ENCODE results near the gene SYNGR4. TPM values are rescaled to one million over a fixed set of nuclear protein-coding genes. Genes with fewer than 3 reads are reported as not detected.

SYNGR4 gene
- total RNA-seq, 3 donors from 2014 or later: not detected

- H3K4me3 Mint-ChIP-seq: no peak overlapping the region
- peak; percentile 93 to 96 for ATAC-seq
These were observed 12.8 kb upstream of the SYNGR4 start for GRCh38 chr19:48351341-48351752.

GRCh38 chr19:48353677-48354076 is 10.5 kb upstream of the SYNGR4 start:
- no peaks in the 10 kb centered on the region for H3K4me1 Mint-ChIP-seq (ENCODE audit: low read depth)
- no peaks in the 10 kb centered on the region for H3K27me3 Mint-ChIP-seq (ENCODE audit: low read depth)
- no peak overlapping the region for H3K4me3 Mint-ChIP-seq
- H3K9me3 Mint-ChIP-seq: no peaks in the 10 kb centered on the region
- H3K36me3 Mint-ChIP-seq (ENCODE audit: insufficient read depth): peaks cover 4% of the 10 kb centered on the region
- ATAC-seq (no peak), DNase-seq (no peak)

More at GRCh38 chr19:48351341-48351752, 12.8 kb upstream of the SYNGR4 start:
- peak; percentile 78 for DNase-seq
- Mint-ChIP-seq H3K27me3 (ENCODE audit: low read depth) (no peaks in the 10 kb centered on the region), H3K36me3 (ENCODE audit: insufficient read depth) (peaks cover 2% of the 10 kb centered on the region), H3K9me3 (no peaks in the 10 kb centered on the region), H3K4me1 (ENCODE audit: low read depth) (no peaks in the 10 kb centered on the region)

DNA sequence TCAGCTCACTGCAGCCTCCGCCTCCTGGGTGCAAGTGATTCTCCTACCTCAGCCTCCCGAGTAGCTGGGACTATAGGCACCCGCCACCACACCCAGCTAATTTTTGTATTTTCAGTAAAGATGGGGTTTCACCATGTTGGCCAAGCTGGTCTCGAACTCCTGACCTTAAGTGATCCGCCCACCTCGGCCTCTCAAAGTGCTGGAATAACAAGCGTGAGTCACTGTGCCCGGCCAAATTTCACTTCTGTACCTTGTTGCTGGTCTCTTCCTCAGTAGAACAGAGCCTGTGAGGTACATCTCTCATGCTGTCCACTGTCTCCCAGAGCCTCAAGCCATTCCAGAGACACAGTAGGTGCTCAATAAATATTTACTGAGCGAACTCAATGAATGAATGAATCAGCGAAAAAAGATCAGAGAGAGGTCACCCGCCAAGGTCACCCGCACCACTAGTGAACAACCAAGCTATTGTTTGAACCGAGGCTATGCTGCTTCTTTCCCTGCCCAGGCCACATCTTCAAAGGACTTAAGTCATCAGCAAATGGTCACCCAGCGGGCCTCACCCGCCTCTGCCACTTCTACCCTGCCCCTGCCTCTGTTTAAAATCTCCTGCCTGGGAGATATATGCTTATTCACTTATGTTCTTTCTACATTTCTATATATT is 9.7 kb upstream of the SYNGR4 start:
- H3K4me1 Mint-ChIP-seq (ENCODE audit: low read depth): no peaks in the 10 kb centered on the region
- no peaks in the 10 kb centered on the region for H3K9me3 Mint-ChIP-seq
- no peak overlapping the region for H3K4me3 Mint-ChIP-seq
- DNase-seq (no peak), ATAC-seq (no peak)
- no peaks in the 10 kb centered on the region for H3K27me3 Mint-ChIP-seq (ENCODE audit: low read depth)
- peaks cover 5% of the 10 kb centered on the region for H3K36me3 Mint-ChIP-seq (ENCODE audit: insufficient read depth)

GRCh38 chr19:48355365-48355954 is 8.7 kb upstream of the SYNGR4 start:
- Mint-ChIP-seq H3K4me1 (ENCODE audit: low read depth) (no peaks in the 10 kb centered on the region), H3K4me3 (no peak overlapping the region), H3K27me3 (ENCODE audit: low read depth) (no peaks in the 10 kb centered on the region), H3K36me3 (ENCODE audit: insufficient read depth) (peaks cover 7% of the 10 kb centered on the region), H3K9me3 (no peaks in the 10 kb centered on the region)
- ATAC-seq (no peak), DNase-seq (no peak)

GRCh38 chr19:48359123-48359522 is 5.0 kb upstream of the SYNGR4 start:
- H3K4me3 Mint-ChIP-seq: no peak overlapping the region
- H3K36me3 Mint-ChIP-seq (ENCODE audit: insufficient read depth): peaks cover 7% of the 10 kb centered on the region
- no peaks in the 10 kb centered on the region for H3K27me3 Mint-ChIP-seq (ENCODE audit: low read depth)
- H3K4me1 Mint-ChIP-seq (ENCODE audit: low read depth): peaks cover 4% of the 10 kb centered on the region
- no peaks in the 10 kb centered on the region for H3K9me3 Mint-ChIP-seq
- ATAC-seq (no peak), DNase-seq (no peak)

- peaks cover 4% of the 10 kb centered on the region for H3K4me1 Mint-ChIP-seq (ENCODE audit: low read depth)
- ATAC-seq (no peak), DNase-seq (no peak)
- H3K27me3 Mint-ChIP-seq (ENCODE audit: low read depth): no peaks in the 10 kb centered on the region
- peaks cover 7% of the 10 kb centered on the region for H3K36me3 Mint-ChIP-seq (ENCODE audit: insufficient read depth)
- H3K9me3 Mint-ChIP-seq: no peaks in the 10 kb centered on the region
- no peak overlapping the region for H3K4me3 Mint-ChIP-seq
These were observed 2.3 kb upstream of the SYNGR4 start for GRCh38 chr19:48361912-48362311.

DNA sequence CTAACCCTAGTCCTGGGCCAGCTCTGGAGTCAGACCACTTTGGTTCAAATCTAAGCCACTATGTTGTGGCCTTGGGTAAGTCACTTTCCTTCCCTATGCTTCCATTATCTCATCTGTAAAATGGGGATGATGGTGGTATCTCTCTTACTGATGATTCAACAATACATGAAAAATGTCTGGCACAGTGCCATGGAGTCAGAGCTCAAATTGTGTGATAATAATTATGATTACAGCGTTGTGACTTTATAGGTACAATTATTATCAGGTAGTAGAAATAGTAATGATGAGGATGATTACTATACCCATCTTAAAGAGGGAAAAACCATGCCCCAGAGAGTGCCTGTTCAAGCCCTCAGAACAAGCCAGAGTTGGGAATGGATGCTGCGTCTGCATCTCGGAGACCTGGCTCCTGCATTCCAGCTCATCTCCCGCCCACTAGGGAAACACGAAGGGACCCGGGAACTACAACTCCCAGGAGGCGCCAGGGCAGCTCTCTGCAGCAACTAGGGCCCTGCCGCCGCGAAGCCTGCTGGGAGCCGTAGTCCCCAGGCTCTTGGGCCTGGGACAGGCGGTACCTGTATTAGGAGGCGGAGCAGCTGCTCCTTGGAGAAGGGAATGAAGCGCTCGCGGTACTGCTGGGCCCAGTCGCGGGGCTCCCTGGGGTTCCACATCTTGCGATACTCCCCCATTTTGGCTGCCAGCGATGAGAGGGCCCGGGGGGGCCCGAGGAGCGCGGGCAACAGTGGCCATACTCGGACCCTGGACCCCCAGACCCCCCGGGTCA is 1.3 kb upstream of the SYNGR4 start:
- H3K36me3 Mint-ChIP-seq (ENCODE audit: insufficient read depth): peaks cover 7% of the 10 kb centered on the region
- peak; percentile 75 for ATAC-seq
- no peaks in the 10 kb centered on the region for H3K9me3 Mint-ChIP-seq
- peak; percentile 84 for DNase-seq
- peaks cover 4% of the 10 kb centered on the region for H3K4me1 Mint-ChIP-seq (ENCODE audit: low read depth)
- H3K27me3 Mint-ChIP-seq (ENCODE audit: low read depth): no peaks in the 10 kb centered on the region
- peak overlapping the region; percentile 87 for H3K4me3 Mint-ChIP-seq

- Mint-ChIP-seq H3K36me3 (ENCODE audit: insufficient read depth) (peaks cover 6% of the 10 kb centered on the region), H3K9me3 (no peaks in the 10 kb centered on the region), H3K4me1 (ENCODE audit: low read depth) (peaks cover 4% of the 10 kb centered on the region), H3K4me3 (peak overlapping the region; percentile 87), H3K27me3 (ENCODE audit: low read depth) (no peaks in the 10 kb centered on the region)
- peak; percentile 8 for DNase-seq
- ATAC-seq: peak; percentile 6 to 12
These were observed 712 bp upstream of the SYNGR4 start for GRCh38 chr19:48363500-48363809.

GRCh38 chr19:48364598-48365348 is 606 bp downstream of the SYNGR4 start:
- Mint-ChIP-seq H3K4me3 (peak overlapping the region; percentile 87), H3K36me3 (ENCODE audit: insufficient read depth) (peaks cover under 1% of the 10 kb centered on the region), H3K9me3 (no peaks in the 10 kb centered on the region), H3K27me3 (ENCODE audit: low read depth) (no peaks in the 10 kb centered on the region), H3K4me1 (ENCODE audit: low read depth) (peaks cover 4% of the 10 kb centered on the region)
- ATAC-seq: no peak
- peak; percentile 9 for DNase-seq

GRCh38 chr19:48365602-48366001 is 1.4 kb downstream of the SYNGR4 start:
- no peaks in the 10 kb centered on the region for H3K9me3 Mint-ChIP-seq
- ATAC-seq: no peak
- no peak overlapping the region for H3K4me3 Mint-ChIP-seq
- H3K27me3 Mint-ChIP-seq (ENCODE audit: low read depth): no peaks in the 10 kb centered on the region
- H3K4me1 Mint-ChIP-seq (ENCODE audit: low read depth): peaks cover 4% of the 10 kb centered on the region
- H3K36me3 Mint-ChIP-seq (ENCODE audit: insufficient read depth): no peaks in the 10 kb centered on the region
- DNase-seq: no peak

- no peak for DNase-seq
- H3K27me3 Mint-ChIP-seq (ENCODE audit: low read depth): no peaks in the 10 kb centered on the region
- ATAC-seq: no peak
- H3K4me3 Mint-ChIP-seq: no peak overlapping the region
- no peaks in the 10 kb centered on the region for H3K9me3 Mint-ChIP-seq
- no peaks in the 10 kb centered on the region for H3K36me3 Mint-ChIP-seq (ENCODE audit: insufficient read depth)
- H3K4me1 Mint-ChIP-seq (ENCODE audit: low read depth): peaks cover 1% of the 10 kb centered on the region
These were observed 3.7 kb downstream of the SYNGR4 start for GRCh38 chr19:48367855-48368254.

DNA sequence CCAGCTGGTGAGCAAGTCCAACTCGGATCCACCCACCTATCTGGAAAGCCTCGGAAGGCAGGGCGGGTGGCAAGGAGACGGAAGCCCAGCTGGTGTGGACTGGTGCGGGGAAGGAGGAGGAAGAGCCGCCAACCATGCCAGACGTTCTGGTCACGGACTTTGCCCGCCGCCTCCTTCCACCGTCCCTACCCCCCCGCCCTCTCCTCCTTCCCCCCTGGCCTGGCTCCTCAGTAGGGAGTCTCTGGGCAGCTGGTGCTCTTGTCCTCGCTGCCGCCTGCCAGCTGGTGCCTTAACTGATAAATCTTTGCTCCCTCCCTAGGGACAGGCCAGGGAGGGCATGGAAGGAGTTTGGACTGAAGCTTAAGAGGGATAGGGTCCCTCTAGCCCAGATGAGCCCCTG is 4.8 kb downstream of the SYNGR4 start:
- peaks cover 2% of the 10 kb centered on the region for H3K27me3 Mint-ChIP-seq (ENCODE audit: low read depth)
- DNase-seq (no peak), ATAC-seq (no peak)
- H3K36me3 Mint-ChIP-seq (ENCODE audit: insufficient read depth): no peaks in the 10 kb centered on the region
- no peaks in the 10 kb centered on the region for H3K4me1 Mint-ChIP-seq (ENCODE audit: low read depth)
- no peaks in the 10 kb centered on the region for H3K9me3 Mint-ChIP-seq
- H3K4me3 Mint-ChIP-seq: no peak overlapping the region

DNA sequence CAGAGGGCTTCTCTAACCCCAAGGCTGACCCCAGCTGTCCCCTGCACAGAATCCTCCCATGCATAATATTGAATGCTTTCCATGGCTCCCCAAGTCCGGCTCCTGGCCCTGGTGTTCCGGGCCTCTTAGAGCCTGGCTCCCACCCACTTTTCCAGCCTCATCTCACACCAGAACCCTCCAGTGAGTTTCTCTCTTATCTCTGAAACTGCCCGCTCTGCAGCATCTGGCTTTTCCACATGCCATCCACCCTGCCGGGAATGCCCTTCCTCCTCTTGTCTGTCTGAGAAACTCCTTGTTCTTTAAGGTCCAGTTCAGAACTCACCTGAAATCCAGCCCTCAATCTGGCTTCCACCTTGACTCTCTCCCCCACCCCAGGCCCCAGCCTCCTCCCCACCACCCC is 6.8 kb downstream of the SYNGR4 start:
- ATAC-seq: no peak
- Mint-ChIP-seq H3K4me3 (no peak overlapping the region), H3K36me3 (ENCODE audit: insufficient read depth) (no peaks in the 10 kb centered on the region), H3K9me3 (no peaks in the 10 kb centered on the region), H3K4me1 (ENCODE audit: low read depth) (no peaks in the 10 kb centered on the region), H3K27me3 (ENCODE audit: low read depth) (peaks cover 2% of the 10 kb centered on the region)
- no peak for DNase-seq

DNA sequence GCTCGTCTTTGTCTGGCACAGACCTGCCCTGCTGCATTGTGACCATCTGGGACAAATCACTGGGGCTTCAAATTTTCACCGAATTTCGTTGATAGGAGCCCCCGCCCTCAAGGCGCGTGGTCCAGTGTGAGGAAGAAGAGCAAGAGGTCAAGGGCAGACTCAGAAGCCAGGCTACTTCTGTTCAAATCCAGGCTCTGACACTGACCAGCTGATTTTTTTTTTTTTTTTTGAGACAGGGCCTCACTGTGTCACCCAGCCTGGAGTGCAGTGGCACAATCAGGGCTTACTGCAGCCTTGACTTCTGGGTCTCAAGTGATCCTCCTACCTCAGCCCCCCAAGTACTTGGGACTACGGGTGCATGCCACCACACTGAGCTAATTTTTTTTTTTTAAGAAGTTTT is 7.2 kb downstream of the SYNGR4 start:
- Mint-ChIP-seq H3K36me3 (ENCODE audit: insufficient read depth) (no peaks in the 10 kb centered on the region), H3K4me1 (ENCODE audit: low read depth) (no peaks in the 10 kb centered on the region)

More for the DNA sequence above, 7.2 kb downstream of the SYNGR4 start:
- no peak for DNase-seq
- H3K4me3 Mint-ChIP-seq: no peak overlapping the region
- peaks cover 2% of the 10 kb centered on the region for H3K27me3 Mint-ChIP-seq (ENCODE audit: low read depth)
- no peak for ATAC-seq
- H3K9me3 Mint-ChIP-seq: no peaks in the 10 kb centered on the region

Data from activated T-cell treated with anti-CD3 and anti-CD28 coated beads, Interleukin-2, amount 50 U/mL, for 4 hours (primary cell).